Measurements from ENCODE around the gene TADA3. TPM values are rescaled to one million over a fixed set of nuclear protein-coding genes. Genes with fewer than 3 reads are reported as not detected.
A peak's percentile ranks its signal among the peaks of the same experiment; 100 is the strongest.

The TADA3 gene
- total and polyA plus RNA-seq, 9 of the 15 experiments (the other 6 are each of a cell fraction or from before 2014, with no cell fraction given), result 4.1 to 110 (median 74.8) TPM

- Histone ChIP-seq H3K79me2 (ENCODE audit: control insufficient read depth, insufficient read depth, low read length) (no peaks in the 10 kb centered on the region), H3K9me3 (replicated peaks; ENCODE audit: control insufficient read depth, insufficient read depth, low read depth, low read length) (no peaks in the 10 kb centered on the region), H3K4me2 (ENCODE audit: insufficient read depth, low read length) (no peak overlapping the region), H2AFZ (ENCODE audit: low read depth, low read length) (no peak overlapping the region), H3K27me3 (ENCODE audit: control insufficient read depth in 2 of 2, insufficient read depth in 2 of 2, low read length in 2 of 2) (no peaks in the 10 kb centered on the region), H3K27ac (ENCODE audit: extremely low read depth, low read depth, low read length) (peak overlapping the region; percentile 0; the same call in 1 of the 3 replicates), H3K9me1 (ENCODE audit: control insufficient read depth, insufficient read depth, low read length) (no peaks in the 10 kb centered on the region), H3K4me3 (no peak overlapping the region), H3K36me3 (ENCODE audit: control insufficient read depth, insufficient read depth, low read length) (peaks cover 74% of the 10 kb centered on the region), H4K20me1 (replicated peaks; ENCODE audit: control insufficient read depth, insufficient read depth, low read length) (no peaks in the 10 kb centered on the region), H3K9ac (ENCODE audit: insufficient read depth in 1 of 2, low read depth in 2 of 2, low read length in 2 of 2) (peak overlapping the region in 1 of 2 experiments; percentile 57; a peak in 1 of 4 replicates), H3K4me1 (replicated peaks in 1 of 2; ENCODE audit: control insufficient read depth in 2 of 2, insufficient read depth in 2 of 2, low read length in 2 of 2) (peaks cover 39 to 44% of the 10 kb centered on the region in 2 experiments)
- intact Hi-C loops (cut with micrococcal nuclease), result loop anchor here (5.0 kb wide), 1 partner anchor 147 kb away; the partner anchor contains the start of gene CRELD1
- ATAC-seq (no peak), FAIRE-seq (no peak), DNase-seq (ENCODE audit: extremely low read depth in 1 of 4, low spot score in 3 of 4) (no peak)
- no TSS peak for BruUV-seq (replicated peaks)
- TF ChIP-seq SREBF2 (CRISPR knock-in tag; IDR thresholded peaks at IDR 0.05) (no peak), WHSC1 (IDR thresholded peaks at IDR 0.05; ENCODE audit: low read length) (peak; percentile 56), SIN3A (IDR thresholded peaks at IDR 0.05; ENCODE audit: borderline replicate concordance in 2 of 2, control insufficient read depth in 1 of 2, low read depth in 2 of 2, low read length in 2 of 2) (no peak), SRSF3 (IDR thresholded peaks at IDR 0.05; ENCODE audit: insufficient read depth, low read length) (no peak), MEIS2 (IDR thresholded peaks at IDR 0.05; ENCODE audit: partially characterized antibody) (peak; percentile 14), GATAD2A (IDR thresholded peaks at IDR 0.05) (no peak), POLR2AphosphoS5 (IDR thresholded peaks at IDR 0.05; ENCODE audit: control insufficient read depth, insufficient read depth, low read depth, low read length) (0 out of 2 replicates have a peak, but pooled peaks have one; percentile 23), CEBPG (CRISPR knock-in tag; IDR thresholded peaks at IDR 0.05) (no peak), CEBPG (tag; conservative IDR thresholded peaks at IDR 0.05 in 1 of 2, IDR thresholded peaks at IDR 0.05 in 1 of 2) (peak in 1 of 2 experiments; percentile 17; a peak in 1 of 4 replicates)
- TF ChIP-seq, protein P1, sequence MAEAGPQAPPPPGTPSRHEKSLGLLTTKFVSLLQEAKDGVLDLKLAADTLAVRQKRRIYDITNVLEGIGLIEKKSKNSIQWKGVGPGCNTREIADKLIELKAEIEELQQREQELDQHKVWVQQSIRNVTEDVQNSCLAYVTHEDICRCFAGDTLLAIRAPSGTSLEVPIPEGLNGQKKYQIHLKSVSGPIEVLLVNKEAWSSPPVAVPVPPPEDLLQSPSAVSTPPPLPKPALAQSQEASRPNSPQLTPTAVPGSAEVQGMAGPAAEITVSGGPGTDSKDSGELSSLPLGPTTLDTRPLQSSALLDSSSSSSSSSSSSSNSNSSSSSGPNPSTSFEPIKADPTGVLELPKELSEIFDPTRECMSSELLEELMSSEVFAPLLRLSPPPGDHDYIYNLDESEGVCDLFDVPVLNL (CRISPR knock-in tag; IDR thresholded peaks at IDR 0.05; ENCODE audit: low read depth), result no peak
- TF ChIP-seq, protein P2, sequence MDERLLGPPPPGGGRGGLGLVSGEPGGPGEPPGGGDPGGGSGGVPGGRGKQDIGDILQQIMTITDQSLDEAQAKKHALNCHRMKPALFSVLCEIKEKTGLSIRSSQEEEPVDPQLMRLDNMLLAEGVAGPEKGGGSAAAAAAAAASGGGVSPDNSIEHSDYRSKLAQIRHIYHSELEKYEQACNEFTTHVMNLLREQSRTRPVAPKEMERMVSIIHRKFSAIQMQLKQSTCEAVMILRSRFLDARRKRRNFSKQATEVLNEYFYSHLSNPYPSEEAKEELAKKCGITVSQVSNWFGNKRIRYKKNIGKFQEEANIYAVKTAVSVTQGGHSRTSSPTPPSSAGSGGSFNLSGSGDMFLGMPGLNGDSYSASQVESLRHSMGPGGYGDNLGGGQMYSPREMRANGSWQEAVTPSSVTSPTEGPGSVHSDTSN (CRISPR knock-in tag; IDR thresholded peaks at IDR 0.05; ENCODE audit: low read depth), result no peak
- TF ChIP-seq, protein P2 (tag; conservative IDR thresholded peaks at IDR 0.05; ENCODE audit: low read depth), result peak; percentile 81
- in situ Hi-C loops (cut with MboI), result no loop called here
- ChIA-PET CTCF (ENCODE audit: low intra/inter-chr PET ratio) (interaction anchor here (0.6 to 1.1 kb wide), 2 partner anchors 36 to 497 kb away, joined by 3 read pairs; no protein-coding TSS in a partner anchor), POLR2A (interaction anchor here (0.7 to 2.0 kb wide), 4 partner anchors 7 to 29 kb away, joined by 3 to 12 read pairs (median 4); no protein-coding TSS in a partner anchor)
- 91% methylated on average over 4 of the region's 4 CpGs for WGBS (ENCODE audit: insufficient coverage, low coverage, missing lambda C conversion rate)
Observed at GRCh38 chr3:9784965-9785364, 7.3 kb downstream of the TADA3 start.

Measured in K562 (cell line).